Central memory CD8-positive, alpha-beta T cell (primary cell): Measurements from ENCODE around the gene IDH3B.
A peak's percentile ranks its signal among the peaks of the same experiment; 100 is the strongest.
"Not testable (repeated sequence)": the region's sequence is repeated elsewhere in the genome, so short reads cannot be mapped to it uniquely, and the experiment has no call there.

Experiments
- ATAC-seq: fragments of 150-1000 bp; cut with Tn5 transposase; replicated peaks from 2 replicates; pipeline ENCODE4 v1.10.0; 2022; ENCODE audit warnings: mild to moderate bottlenecking, moderate FRiP score, moderate number of reproducible peaks; ENCODE audit not compliant: poor library complexity, severe bottlenecking; ENCODE audit errors: extremely low read depth
- DNase-seq, 2 donors: peaks; one replicate each; pipeline ENCODE4 v3.0.0; 2021; ENCODE audit warnings: low spot score in 2 of 2
- H3K27ac Mint-ChIP-seq: one replicate; pipeline ENCODE4 v1.8.0; 2022; ENCODE audit warnings: low read depth, mild to moderate bottlenecking, moderate library complexity, mixed read lengths
- H3K27me3 Mint-ChIP-seq: one replicate; pipeline ENCODE4 v1.8.0; 2022; ENCODE audit warnings: mixed read lengths
- H3K36me3 Mint-ChIP-seq: one replicate; pipeline ENCODE4 v1.8.0; 2022; ENCODE audit warnings: mild to moderate bottlenecking, moderate library complexity, mixed read lengths; ENCODE audit not compliant: insufficient read depth
- H3K4me1 Mint-ChIP-seq: one replicate; pipeline ENCODE4 v1.8.0; 2022; ENCODE audit warnings: mixed read lengths
- H3K4me3 Mint-ChIP-seq: one replicate; pipeline ENCODE4 v1.8.0; 2022; ENCODE audit warnings: mild to moderate bottlenecking, moderate library complexity, mixed read lengths
- H3K9me3 Mint-ChIP-seq: one replicate; pipeline ENCODE4 v1.8.0; 2022; ENCODE audit warnings: mixed read lengths

IDH3B gene

GRCh38 chr20:2699775-2700413, 35.9 kb upstream of the IDH3B start:
- H3K36me3 Mint-ChIP-seq, result peaks cover 3% of the 10 kb centered on the region
- H3K27ac Mint-ChIP-seq, result no peak overlapping the region
- H3K27me3 Mint-ChIP-seq, result peaks cover 54% of the 10 kb centered on the region
- H3K9me3 Mint-ChIP-seq, result no peaks in the 10 kb centered on the region
- DNase-seq (peak in 1 of 2 donors; percentile 3), ATAC-seq (no peak)
- no peaks in the 10 kb centered on the region for H3K4me1 Mint-ChIP-seq
- H3K4me3 Mint-ChIP-seq, result no peak overlapping the region

- no peak for ATAC-seq
- Mint-ChIP-seq H3K4me3 (no peak overlapping the region), H3K4me1 (no peaks in the 10 kb centered on the region), H3K27me3 (peaks cover 62% of the 10 kb centered on the region), H3K27ac (no peak overlapping the region), H3K9me3 (no peaks in the 10 kb centered on the region), H3K36me3 (peaks cover 3% of the 10 kb centered on the region)
- DNase-seq, result no peak
Measured at GRCh38 chr20:2698912-2699311, 34.9 kb upstream of the IDH3B start.

- H3K27me3 Mint-ChIP-seq, result peaks cover 62% of the 10 kb centered on the region
- ATAC-seq (no peak), DNase-seq (peak in 1 of 2 donors; percentile 9)
- no peak overlapping the region for H3K27ac Mint-ChIP-seq
- no peak overlapping the region for H3K4me3 Mint-ChIP-seq
- H3K36me3 Mint-ChIP-seq, result peaks cover 3% of the 10 kb centered on the region
- H3K4me1 Mint-ChIP-seq, result no peaks in the 10 kb centered on the region
- H3K9me3 Mint-ChIP-seq, result no peaks in the 10 kb centered on the region
Measured at GRCh38 chr20:2698186-2698817, 34.3 kb upstream of the IDH3B start.

- ATAC-seq (no peak), DNase-seq (no peak)
- no peak overlapping the region for H3K27ac Mint-ChIP-seq
- no peaks in the 10 kb centered on the region for H3K4me1 Mint-ChIP-seq
- peaks cover 62% of the 10 kb centered on the region for H3K27me3 Mint-ChIP-seq
- H3K9me3 Mint-ChIP-seq, result no peaks in the 10 kb centered on the region
- peaks cover 3% of the 10 kb centered on the region for H3K36me3 Mint-ChIP-seq
- H3K4me3 Mint-ChIP-seq, result no peak overlapping the region
Measured at GRCh38 chr20:2697768-2698167, 33.8 kb upstream of the IDH3B start.

GRCh38 chr20:2696646-2697045, 32.6 kb upstream of the IDH3B start:
- peaks cover 6% of the 10 kb centered on the region for H3K4me1 Mint-ChIP-seq
- H3K27me3 Mint-ChIP-seq, result peaks cover 66% of the 10 kb centered on the region
- peaks cover 6% of the 10 kb centered on the region for H3K36me3 Mint-ChIP-seq
- no peak overlapping the region for H3K27ac Mint-ChIP-seq
- ATAC-seq (no peak), DNase-seq (no peak)
- no peak overlapping the region for H3K4me3 Mint-ChIP-seq
- no peaks in the 10 kb centered on the region for H3K9me3 Mint-ChIP-seq

GRCh38 chr20:2695984-2696525, 32.0 kb upstream of the IDH3B start:
- not testable (repeated sequence) for DNase-seq, H3K27ac Mint-ChIP-seq, ATAC-seq, H3K9me3 Mint-ChIP-seq, H3K36me3 Mint-ChIP-seq, H3K4me3 Mint-ChIP-seq
- H3K27me3 Mint-ChIP-seq, result peaks cover 66% of the 10 kb centered on the region
- peaks cover 12% of the 10 kb centered on the region for H3K4me1 Mint-ChIP-seq

- DNase-seq, result no peak
- Mint-ChIP-seq H3K27ac (no peak overlapping the region), H3K4me1 (peaks cover 17% of the 10 kb centered on the region), H3K4me3 (no peak overlapping the region), H3K27me3 (peaks cover 63% of the 10 kb centered on the region), H3K36me3 (peaks cover 7% of the 10 kb centered on the region), H3K9me3 (no peaks in the 10 kb centered on the region)
- ATAC-seq, result no peak
Measured at GRCh38 chr20:2695206-2695983, 31.4 kb upstream of the IDH3B start.

GRCh38 chr20:2694519-2694918, 30.5 kb upstream of the IDH3B start:
- Mint-ChIP-seq H3K27ac (no peak overlapping the region), H3K4me3 (peak overlapping the region; percentile 13), H3K9me3 (no peaks in the 10 kb centered on the region), H3K27me3 (peaks cover 58% of the 10 kb centered on the region), H3K4me1 (peaks cover 20% of the 10 kb centered on the region), H3K36me3 (peaks cover 5% of the 10 kb centered on the region)
- no peak for DNase-seq
- no peak for ATAC-seq

GRCh38 chr20:2694008-2694471, 30.0 kb upstream of the IDH3B start:
- ATAC-seq, result no peak
- no peak for DNase-seq
- H3K36me3 Mint-ChIP-seq, result peaks cover 5% of the 10 kb centered on the region

GRCh38 chr20:2693286-2694007, 29.4 kb upstream of the IDH3B start:
- Mint-ChIP-seq H3K4me3 (peak overlapping the region; percentile 13), H3K4me1 (peaks cover 25% of the 10 kb centered on the region), H3K36me3 (peaks cover 5% of the 10 kb centered on the region), H3K27ac (no peak overlapping the region), H3K9me3 (no peaks in the 10 kb centered on the region), H3K27me3 (peaks cover 54% of the 10 kb centered on the region)
- peak; percentile 19 to 26 for DNase-seq
- ATAC-seq, result peak; percentile 62

More at GRCh38 chr20:2694008-2694471, 30.0 kb upstream of the IDH3B start:
- no peak overlapping the region for H3K27ac Mint-ChIP-seq
- peaks cover 23% of the 10 kb centered on the region for H3K4me1 Mint-ChIP-seq
- H3K4me3 Mint-ChIP-seq, result peak overlapping the region; percentile 13
- peaks cover 58% of the 10 kb centered on the region for H3K27me3 Mint-ChIP-seq
- H3K9me3 Mint-ChIP-seq, result no peaks in the 10 kb centered on the region

- ATAC-seq (peak; percentile 5), DNase-seq (no peak)
- H3K4me1 Mint-ChIP-seq, result peaks cover 31% of the 10 kb centered on the region
- H3K27me3 Mint-ChIP-seq, result peaks cover 48% of the 10 kb centered on the region
- H3K9me3 Mint-ChIP-seq, result no peaks in the 10 kb centered on the region
- no peak overlapping the region for H3K4me3 Mint-ChIP-seq
- no peak overlapping the region for H3K27ac Mint-ChIP-seq
- peaks cover 6% of the 10 kb centered on the region for H3K36me3 Mint-ChIP-seq
Measured at GRCh38 chr20:2692886-2693285, 28.9 kb upstream of the IDH3B start.
